Stimulated activated CD4-positive, alpha-beta T cell treated with anti-CD3 and anti-CD28 coated beads, Interleukin-4, amount 100 ng/mL, for 24 hours (primary cell): ENCODE results near the gene GPR17.

ENCODE experiments used
- DNase-seq: peaks from one replicate; pipeline ENCODE4 v3.0.0-alpha.2; 2020

GPR17 gene, protein sequence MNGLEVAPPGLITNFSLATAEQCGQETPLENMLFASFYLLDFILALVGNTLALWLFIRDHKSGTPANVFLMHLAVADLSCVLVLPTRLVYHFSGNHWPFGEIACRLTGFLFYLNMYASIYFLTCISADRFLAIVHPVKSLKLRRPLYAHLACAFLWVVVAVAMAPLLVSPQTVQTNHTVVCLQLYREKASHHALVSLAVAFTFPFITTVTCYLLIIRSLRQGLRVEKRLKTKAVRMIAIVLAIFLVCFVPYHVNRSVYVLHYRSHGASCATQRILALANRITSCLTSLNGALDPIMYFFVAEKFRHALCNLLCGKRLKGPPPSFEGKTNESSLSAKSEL

DNA sequence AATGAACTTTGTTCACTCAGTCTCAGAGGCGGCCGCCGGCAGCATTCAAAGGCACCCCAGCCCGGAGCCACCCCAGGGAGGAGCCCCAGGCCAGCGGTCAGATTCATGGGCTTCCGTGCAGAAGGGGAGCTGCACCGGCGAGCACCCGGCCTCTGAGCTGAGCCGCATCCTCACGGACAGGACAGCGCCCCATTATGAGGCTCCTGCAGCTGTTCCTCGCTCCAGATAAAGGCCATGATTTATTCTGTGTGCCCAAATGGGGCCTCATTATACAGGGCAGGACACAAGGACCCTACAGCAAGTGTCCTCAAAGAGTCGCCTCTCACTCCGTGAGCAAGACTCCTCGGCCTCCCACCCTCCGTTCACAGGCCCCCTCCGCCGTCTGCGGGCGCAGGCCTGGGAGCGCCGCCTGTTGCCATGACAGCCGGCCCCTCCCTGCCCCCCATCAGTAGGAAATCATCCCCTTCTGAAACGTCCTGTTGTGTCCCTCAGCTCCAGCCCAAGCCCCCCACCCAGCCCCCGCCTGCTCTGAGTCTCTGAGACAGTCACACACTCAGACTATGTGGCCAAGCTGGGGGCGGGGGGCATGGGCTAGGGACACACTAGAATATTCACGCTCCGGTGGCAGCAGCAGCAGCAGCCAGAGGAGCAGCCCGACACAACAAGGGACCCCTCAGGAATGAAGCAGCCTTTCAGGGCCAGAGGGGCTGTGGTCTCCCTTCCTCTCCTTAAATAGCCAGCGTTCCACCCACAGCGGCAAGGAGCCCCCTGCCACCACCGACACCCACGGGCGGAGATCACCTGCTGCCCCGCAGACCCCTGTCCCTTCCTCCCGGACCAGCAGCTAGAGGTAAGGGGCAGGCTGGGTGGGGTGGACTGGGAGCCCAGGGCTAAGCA, at the start of gene GPR17:
GPR17 (plus strand) TSS at position 759 of the 897 bp plus-strand sequence. CDS start 4,583 bp downstream, outside the sequence.
- DNase-seq = no peak

DNA sequence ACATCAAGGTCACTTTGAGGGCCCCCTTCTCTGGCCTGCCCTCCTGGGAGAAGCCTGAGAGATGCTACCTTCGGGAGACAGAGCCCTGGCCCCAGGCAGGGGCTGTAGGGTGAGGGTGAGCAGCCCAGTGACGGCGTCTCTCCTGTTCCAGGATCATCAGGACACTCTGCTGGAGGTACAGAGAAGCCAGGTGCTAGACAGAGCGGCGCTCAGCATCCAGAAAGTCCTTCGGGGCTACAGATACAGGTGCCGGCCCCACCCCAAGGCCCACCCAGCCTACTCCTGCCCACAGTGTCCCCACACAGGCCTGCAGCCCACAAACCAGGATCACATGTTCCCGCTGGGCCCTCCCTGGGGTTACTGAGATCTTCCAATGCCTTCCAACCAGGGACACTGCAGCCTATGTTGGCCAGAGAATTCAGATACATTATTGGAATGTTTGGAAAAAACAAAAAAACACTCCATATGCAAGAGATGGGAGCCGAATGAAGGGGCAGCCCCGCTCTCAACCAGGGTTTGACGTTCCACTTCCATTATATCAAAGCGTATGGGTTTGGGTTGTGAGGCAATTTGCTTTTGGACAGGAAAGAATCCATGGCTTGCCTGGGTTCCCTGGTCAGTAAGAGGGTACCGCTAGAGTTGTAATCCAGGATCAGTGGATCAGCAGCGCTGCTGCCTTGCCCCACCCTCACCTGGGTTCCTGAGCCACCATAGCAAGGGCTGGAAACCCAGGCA, 49.5 kb upstream of the GPR17 start:
- no peak for DNase-seq

DNA sequence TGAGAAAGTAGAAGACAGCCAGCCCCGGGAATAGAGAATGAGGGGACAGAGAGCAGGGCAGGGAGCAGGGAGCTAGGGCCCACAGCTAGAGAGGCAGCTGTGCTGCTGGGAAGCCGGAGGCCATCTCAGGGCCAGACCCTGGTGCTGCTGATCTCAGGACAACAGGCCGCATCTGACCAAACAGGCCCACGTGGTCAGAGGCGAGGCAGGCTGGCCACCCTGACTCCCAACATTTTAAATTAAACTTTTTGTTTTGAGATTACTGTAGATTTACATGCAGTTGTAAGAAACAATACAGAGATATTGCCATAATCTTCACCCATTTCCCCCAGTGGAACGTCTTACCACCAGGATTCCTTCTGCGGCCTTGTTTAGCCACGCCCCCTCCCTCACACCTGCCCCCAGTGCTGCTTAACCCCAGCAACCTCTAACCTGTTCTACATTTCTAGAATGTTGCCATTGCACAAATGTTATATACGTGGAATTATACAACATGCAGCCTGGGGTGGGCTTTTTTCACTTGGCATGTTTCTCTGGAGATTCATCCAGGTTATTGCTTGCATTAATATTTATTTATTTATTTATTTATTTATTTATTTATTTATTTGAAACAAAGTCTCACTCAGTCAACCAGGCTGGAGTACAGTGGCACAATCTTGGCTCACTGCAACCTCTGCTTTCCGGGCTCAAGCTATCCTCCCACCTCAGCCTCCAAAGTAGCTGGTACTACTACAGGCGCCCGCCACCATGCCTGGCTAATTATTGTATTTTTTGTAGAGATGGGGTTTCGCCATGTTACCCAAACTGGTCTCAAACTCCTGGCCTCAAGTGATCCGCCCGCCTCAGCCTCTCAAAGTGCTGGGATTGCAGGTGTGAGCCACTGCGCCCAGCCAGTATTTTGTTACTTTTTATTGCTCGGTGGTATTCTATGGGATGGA, 48.6 kb upstream of the GPR17 start:
- DNase-seq = no peak

DNA sequence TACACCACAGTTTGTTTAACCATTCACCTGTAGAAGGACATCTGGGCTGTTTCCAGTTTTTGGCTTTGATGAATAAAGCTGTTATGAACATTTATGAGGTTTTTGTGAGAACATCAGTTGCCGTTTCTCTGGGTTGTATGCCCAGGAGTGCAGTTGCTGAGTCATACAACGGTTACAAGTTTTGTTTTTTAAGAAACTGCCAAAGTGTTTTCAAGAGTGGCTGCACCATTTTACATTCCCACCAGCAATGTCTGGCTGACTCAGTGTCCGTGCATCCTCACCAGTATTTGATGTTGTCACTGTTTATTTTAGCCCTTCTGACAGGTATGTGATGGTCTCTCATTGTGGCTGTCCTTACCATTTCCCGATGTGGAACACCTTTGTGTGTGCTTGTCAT, 48.0 kb upstream of the GPR17 start:
- DNase-seq = no peak

DNA sequence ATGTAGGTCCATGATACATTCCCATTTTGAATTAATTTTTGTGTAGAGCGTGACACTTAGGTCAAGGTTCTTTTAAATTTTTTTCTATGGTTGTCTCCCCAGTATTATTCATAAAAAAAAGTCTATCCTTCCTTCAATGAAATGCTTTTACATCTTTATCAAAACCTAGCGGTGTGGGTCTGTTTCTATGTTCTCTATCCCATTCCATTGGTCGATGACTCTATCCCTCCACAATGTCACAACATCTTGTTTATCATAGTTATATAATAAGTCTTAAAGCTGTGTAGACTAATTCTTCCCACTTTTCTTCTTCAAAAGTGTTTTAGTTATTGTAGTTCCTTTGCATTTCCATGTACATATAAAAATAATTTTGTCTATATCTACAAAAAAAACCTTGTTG, 47.2 kb upstream of the GPR17 start:
- DNase-seq = no peak

DNA sequence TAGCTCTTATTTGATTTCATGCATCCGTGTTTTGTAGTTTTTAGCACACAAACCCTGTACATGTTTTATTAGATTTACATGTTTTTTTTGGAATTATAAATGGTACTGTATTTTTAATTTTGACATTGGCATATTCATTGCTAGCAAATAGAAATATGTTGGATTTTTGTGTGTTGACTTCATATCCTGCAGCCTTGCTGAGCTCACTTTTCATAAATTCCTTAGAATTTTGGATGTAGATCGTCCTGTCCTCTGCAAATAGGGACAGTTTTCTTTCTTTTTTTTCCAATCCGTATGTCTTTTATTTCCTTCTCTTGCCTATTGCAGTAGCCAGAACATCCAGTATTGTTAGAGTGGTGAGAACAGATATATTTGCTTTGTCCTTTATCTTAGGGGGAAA, 46.7 kb upstream of the GPR17 start:
- DNase-seq = no peak

DNA sequence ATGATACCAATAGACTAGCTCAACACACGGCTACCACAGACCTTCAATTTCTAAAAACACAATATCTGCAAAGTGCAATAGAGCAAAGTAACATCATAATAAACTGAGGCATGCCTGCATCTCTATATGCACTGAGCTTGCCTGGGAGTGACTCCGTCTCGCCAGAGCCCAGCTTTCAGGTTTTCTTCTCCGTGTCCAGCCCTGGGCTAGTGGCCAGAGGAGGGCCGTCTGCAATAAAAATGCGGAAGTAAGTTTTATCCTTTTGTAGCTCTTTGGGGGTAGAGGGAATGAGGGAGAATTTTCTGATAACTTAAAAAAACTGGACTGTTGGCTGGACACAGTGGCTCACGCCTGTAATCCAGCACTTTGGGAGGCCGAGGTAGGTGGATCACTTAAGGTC, 41.0 kb upstream of the GPR17 start:
- DNase-seq = no peak

DNA sequence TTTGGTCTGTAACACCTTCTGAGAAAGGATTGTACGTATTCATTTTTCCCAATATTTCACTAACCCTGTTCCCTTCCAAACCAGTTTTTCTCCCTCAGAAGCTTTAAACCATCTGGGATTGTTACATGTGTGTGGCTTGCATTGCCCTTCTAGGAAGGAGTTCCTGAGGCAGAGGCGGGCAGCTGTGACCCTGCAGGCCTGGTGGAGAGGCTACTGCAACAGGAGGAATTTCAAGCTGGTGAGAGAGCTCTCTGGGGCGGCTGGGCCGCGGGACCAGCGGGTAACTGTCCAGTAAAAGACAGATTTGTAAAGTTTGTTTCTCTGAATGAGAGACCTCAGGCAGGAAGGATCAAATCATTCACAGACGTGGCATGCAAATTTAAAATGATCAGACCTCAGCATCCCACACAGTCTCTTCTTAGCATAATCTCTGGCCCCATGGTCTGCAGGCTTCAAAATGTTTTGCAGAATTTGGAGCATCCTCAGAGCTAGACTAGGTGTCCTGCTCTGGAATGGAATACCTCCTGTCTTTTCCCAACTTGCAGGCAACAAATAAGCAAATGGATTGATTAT, 40.2 kb upstream of the GPR17 start:
- no peak for DNase-seq

DNA sequence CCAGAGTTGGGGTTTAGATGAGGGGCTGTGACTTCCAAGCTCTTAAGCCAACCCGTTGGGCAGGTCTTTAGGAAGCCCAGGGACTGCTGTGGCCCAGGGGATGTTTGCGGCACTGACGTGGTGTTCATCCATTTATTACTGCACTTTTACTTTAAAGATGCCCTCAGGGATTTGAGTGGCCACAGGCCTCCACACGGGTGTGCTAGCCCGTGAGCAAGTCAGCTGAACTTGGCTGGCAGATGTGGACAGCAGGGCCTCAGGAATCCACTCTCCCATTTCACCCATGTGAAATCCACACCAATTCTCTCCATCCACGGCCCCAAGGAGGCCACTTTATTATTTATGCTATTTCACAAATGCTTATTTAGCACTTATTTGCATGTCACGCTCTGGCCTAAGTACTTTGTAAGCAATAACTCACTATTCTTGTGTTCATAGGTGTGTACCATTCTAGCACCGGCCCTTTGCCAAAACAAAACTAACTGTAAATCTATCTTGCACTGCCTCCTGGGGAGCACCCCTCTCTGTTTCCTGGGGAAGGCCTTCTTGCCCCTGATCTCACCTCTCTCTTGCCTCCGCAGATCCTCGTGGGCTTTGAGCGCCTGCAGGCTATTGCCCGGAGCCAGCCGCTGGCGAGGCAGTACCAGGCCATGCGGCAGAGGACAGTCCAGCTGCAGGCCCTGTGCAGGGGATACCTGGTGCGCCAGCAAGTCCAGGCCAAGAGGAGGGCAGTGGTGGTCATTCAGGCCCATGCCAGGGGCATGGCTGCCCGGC, 39.1 kb upstream of the GPR17 start:
- no peak for DNase-seq

DNA sequence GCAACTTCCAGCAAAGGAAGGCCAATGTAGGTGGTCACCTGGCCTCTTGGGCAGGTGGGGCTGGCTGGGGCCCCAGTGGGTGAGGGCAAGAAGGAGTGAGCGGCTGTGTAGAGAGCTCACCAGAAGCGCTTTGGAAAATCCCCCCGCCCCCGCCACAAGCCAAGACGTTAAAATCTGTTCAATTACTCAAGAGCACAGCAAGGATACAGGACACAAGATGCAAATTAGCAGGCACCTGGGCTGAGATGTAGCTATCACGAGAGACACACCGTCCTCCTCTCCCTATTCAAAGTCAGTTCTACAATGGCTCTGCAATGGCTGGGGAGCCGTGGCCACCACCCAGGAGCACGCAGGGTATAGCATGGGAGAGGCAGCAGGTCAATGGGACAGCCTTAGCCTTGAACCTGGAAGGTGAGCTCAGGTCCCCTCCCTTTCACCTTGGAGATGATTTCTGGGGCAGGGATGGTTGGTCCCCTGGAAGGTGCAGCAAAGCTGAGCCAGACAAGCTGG, 38.5 kb upstream of the GPR17 start:
- no peak for DNase-seq

DNA sequence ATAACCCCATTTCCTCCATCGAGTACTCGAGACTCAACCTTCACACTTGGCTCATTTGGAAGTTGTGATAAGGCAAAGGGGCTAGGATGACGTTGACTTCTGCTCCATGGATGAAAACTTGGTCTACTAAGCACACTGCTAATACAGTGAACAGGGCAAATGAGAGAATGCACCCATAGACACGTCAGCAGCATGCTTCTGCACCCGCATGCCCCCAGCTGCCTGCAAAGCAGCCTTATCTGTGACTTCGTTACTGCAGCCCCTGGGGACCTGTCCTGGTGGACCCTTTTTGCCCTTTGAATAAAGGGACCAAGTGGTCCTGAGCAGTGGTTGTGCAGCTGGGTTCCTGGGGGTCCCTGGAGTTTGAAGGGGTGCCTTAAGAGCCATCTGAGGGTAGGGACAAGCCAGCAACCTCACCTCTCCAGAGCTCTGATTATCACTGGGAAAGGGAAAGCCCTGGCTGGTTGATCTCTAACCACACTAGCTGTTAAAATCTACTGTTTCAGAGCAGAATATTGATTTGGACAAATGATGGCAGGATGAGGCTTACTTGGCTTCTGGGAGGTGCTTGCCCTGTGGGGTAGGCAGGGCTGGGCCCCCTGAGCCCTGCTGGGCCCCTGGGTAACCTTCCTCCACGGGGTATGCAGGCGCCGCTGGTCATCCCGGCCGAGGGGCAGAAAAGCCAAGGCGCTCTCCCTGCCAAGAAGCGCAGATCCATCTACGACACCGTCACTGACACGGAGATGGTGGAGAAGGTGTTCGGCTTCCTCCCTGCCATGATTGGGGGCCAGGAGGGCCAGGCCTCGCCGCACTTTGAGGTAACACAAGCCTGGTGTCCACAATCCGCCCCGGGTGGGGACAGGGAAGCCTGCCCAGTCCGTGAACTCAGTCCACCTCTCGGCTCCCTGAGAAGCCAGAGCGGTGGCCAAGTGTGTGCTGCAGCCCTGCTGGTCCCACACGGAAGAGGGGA, 37.6 kb upstream of the GPR17 start:
- no peak for DNase-seq

DNA sequence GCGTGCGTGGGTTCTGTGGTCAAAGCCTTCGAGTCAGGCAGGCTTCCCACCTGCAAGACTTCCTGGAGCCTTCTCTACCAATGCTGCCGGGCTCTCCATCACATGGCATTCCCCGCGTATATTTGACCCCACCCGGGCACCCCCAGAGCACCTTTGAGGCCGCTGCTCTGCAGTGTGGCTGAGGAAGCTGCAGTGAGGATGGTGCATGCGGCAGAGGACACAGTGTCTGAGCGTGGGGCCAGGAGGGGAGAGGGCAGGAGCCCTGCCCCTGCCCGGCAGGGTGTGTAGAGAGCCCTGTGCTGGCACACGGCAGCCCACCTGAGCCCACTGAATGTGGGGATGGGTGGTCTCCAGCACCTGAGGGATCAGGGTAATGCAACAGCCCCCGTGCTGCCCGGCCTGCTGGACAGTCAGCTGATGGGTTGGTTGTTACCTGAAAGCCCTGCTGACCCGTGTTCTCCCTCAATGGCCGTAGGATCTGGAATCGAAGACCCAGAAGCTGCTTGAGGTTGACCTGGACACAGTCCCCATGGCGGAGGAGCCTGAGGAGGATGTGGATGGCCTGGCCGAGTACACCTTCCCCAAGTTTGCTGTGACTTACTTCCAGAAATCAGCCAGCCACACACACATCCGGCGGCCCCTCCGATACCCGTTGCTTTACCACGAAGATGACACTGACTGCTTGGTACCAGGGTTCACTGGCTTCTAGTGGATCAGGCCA, 36.8 kb upstream of the GPR17 start:
- DNase-seq = no peak

DNA sequence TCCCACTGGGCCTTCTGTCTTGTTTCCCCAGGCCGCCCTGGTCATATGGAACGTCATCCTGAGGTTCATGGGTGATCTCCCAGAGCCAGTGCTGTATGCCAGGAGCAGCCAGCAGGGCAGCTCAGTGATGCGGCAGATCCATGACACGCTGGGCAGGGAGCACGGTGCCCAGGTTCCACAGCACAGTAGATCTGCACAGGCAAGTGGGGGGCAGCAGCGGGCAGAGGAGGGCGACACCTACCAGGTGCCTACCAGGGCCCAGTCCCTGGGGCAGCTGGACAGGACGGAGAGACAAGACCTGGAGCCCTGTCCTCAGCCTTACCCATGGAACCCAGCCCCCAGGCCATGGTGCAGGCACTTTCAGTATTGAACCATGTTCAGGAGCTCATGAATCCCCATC, 36.1 kb upstream of the GPR17 start:
- DNase-seq = no peak

DNA sequence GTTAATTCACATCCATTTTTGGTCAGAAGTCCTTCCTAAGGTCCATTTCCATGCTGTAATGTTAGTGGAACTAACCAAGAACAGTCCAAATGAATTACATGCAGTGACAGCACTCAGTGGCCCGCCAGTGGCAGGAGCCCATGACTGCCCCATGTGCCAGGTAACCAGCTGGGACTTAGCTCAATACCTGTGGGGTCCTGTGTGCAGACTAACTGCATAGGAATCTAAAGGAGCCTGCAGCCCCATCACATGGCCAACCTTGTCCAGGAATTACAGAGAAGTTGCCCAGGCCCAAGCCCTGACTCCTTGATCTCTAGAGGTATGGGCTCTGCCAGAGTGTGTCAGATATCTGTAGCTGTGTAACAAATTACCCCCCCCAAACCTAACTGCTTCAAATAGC, 35.4 kb upstream of the GPR17 start:
- no peak for DNase-seq

DNA sequence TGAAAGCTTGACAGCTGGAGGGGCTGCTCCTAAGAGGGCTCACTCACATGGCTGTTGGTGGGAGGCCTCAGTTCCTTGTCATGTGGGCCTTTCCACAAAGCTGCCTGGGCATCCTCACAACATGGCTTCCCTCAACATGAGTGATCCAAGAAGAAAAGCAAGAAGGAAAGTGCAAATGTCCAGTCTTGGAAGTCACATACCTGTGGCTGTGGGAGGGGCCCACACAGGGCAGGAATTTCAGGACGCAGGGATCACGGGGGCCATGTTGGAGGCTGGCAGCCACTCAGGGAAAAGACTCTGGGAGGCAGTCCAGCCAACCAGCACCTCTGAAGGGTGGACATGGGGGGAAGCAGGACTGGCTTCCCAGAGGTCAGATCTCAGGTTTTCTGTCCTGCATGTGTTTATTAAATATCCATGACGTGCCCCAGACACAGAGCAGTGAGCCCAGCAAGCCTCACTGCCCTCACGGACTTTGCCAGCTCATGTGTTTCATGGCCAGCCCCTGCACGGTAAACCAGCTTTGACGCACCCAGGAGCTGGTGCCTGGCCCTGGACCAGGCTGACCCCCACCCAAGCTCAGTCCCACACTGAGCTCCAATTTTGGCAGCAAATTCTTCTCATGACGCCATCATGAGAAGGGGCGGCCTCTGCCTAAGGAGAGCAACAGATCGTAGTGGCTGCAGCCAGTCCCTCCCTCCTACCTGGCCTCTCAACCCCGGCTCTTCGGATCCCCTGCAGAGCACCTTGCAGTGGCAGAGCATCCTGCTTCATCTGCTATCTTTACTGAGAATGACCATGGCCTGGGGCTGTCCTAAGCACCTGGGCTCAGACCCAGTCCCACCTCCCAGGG, 34.7 kb upstream of the GPR17 start:
- DNase-seq = no peak

DNA sequence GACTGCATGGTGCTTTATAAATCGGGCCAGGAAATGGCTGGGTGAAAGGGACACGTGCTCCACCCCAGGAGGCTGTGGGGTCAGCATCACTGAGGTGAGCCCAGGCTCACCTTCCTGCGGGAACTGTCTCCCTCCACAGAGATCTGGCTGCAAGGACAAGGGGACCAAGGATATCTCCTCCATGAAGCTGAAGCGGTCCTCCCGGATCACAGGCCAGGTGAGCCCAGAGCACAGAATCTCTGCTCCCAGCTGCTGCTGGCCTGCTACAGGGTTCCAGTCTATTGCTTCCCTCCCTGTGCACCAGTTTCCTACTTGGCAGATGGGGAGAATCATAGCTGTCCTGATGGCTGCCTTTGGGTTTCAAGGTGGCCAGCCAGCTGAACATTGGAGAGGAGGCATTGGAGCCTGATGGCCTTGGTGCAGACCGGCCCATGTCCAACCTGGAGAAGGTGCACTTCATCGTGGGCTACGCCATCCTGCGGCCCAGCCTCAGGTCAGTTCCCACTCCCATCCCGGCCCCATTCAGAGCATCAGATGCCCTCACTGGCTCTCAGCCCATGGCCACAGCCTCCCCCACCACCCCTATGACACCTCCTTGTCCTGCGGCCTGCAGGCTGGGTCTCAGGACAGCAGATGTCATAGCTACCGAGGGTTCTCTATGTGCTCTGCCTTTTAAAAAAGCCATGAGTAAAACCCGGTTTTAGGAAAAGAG, 33.7 kb upstream of the GPR17 start:
- no peak for DNase-seq

DNA sequence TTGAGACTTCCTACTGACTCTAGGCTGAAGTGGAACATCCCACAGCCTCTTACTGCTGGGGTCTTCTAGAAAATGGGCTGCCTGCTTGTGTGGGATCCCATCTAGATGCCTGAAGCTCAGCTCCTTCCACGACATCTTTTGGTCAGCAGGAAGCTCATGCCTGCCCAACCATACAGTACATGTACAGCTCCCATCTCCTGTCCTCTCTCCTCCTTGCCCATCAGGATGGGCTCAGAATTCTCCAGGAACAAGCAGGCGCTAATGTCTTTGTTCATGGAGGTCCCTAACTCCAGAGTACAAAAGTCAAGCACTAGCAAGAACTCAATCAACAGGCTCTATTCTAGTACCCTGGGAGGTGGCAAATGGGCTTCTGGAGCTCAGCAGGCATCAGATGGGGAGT, 31.7 kb upstream of the GPR17 start:
- DNase-seq = no peak
